Measurements from ENCODE around the gene CLDN19. TPM values are rescaled to one million over a fixed set of nuclear protein-coding genes. Genes with fewer than 3 reads are reported as not detected.

The CLDN19 gene
- total and polyA plus RNA-seq, 9 of the 15 experiments (the other 6 are each of a cell fraction or from before 2014, with no cell fraction given) = not detected

DNA sequence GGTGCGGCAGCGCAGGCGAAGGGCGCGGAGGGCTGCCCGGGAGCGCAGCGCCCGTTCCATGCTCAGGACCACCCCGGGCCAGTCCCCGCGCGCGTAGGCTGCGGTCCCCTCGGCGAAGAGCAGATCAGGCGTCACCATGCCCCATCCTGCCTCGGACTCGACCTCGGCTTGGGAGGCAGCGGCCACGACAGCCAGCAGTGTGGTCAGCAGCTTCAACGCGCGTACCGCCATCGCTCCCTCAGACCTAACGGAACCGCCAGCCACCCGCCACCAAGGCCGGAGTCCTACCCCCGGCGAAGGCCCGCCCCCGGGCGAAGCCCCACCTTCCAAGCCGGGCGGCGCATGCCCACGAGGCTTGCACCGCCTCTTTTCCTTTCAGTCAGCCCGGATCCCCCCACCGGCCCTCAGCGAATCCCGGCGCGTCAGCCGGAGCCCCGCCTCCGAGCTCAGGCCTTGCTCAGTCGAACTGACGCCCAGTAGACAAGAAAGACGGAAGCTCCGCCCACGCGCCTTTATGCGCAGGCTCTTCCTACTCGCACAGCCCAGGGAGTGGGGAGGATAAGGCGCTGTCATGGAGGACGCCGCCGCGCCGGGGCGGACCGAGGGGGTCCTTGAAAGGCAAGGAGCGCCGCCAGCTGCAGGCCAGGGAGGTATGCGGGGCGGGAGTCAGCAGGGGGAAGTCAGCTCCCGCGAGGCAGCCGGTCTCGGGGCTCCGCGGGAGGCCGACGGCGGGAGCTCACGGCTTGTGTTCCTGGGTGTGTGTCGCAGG lies 26.9 kb upstream of the CLDN19 start, which contains the start of the genes C1orf50 and P3H1 (continued):
- TF ChIP-seq ZNF407 (IDR thresholded peaks at IDR 0.05; ENCODE audit: low read depth) = no peak
- peak; percentile 77 for TF ChIP-seq VEZF1 (CRISPR knock-in tag; IDR thresholded peaks at IDR 0.05)
- TF ChIP-seq CXXC5 (CRISPR knock-in tag; IDR thresholded peaks at IDR 0.05) = peak; percentile 68
- TF ChIP-seq MAX (CRISPR knock-in tag; IDR thresholded peaks at IDR 0.05) = peak; percentile 72; the same call in 1 of the 2 replicates
- TF ChIP-seq DLX4 (CRISPR knock-in tag; IDR thresholded peaks at IDR 0.05) = no peak
- TF ChIP-seq BACH1 (tag; IDR thresholded peaks at IDR 0.05) = no peak
- TF ChIP-seq TCF7L2 (IDR thresholded peaks at IDR 0.05; ENCODE audit: low read depth, low read length) = no peak
- TF ChIP-seq GATA2 (CRISPR knock-in tag; IDR thresholded peaks at IDR 0.05) = no peak
- TF ChIP-seq CHCHD3 (CRISPR knock-in tag; IDR thresholded peaks at IDR 0.05) = peak; percentile 93; the same call in 1 of the 2 replicates
- TF ChIP-seq ZFX (CRISPR knock-in tag; IDR thresholded peaks at IDR 0.05) = peak; percentile 93
- peak; percentile 90 for TF ChIP-seq PKNOX1 (IDR thresholded peaks at IDR 0.05)
- peak in 1 of 2 experiments; percentile 76; a peak in 1 of 4 replicates for TF ChIP-seq FOXA3 (CRISPR knock-in tag; conservative IDR thresholded peaks at IDR 0.05 in 1 of 2, IDR thresholded peaks at IDR 0.05 in 1 of 2)
- peak; percentile 49 for TF ChIP-seq PHF20 (IDR thresholded peaks at IDR 0.05; ENCODE audit: partially characterized antibody)
- TF ChIP-seq ZNF146 (CRISPR knock-in tag; IDR thresholded peaks at IDR 0.05; ENCODE audit: unreplicated experiment) = no peak
- TF ChIP-seq RUNX1 (IDR thresholded peaks at IDR 0.05; ENCODE audit: low read depth) = 0 out of 2 replicates have a peak, but pooled peaks have one; percentile 36
